ENCODE measurements around the gene TSHZ2.
"Not testable (repeated sequence)": the region's sequence is repeated elsewhere in the genome, so short reads cannot be mapped to it uniquely, and the experiment has no call there.

Gene TSHZ2

DNA sequence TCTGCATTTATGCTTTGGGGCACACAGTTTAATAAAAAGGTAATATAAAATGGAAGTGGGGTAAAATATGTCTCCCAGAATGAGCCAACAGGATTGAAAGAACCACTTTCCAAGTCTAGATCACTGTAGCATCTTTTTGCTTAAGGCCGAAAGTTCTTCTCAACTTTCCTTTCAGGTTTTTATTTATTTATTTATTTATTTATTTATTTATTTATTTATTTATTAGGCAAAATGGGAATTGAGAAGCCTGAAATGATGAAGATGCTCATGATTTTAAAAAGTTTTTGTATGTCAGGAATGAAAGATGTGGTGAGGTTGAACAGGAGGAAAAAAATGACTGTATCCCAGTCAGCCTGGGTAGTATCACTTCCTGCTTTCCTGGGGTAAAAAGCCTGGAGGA lies 24.0 kb downstream of the TSHZ2 start:
- no peak for DNase-seq (ENCODE audit: low read depth in 2 of 2)

DNA sequence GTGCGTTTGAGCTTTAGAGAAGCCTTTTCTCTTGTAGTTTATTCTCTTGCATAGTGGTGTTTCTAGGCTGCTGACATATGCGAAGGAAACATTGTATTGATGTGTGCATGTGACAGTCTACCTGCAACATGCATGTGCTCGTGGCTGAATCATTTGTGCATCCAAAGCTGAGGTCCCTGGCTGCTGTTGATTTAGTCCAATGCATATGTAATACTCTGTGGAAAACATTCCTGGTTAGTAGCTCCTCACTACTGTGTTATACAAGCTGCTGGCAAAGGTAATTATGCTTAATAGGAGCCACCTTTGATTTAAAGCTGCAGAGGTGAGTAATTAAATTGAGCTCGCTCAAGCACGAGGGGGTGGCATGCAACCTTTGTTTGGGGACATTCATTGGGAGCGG lies 24.5 kb downstream of the TSHZ2 start:
- DNase-seq (ENCODE audit: low read depth in 2 of 2), result no peak

DNA sequence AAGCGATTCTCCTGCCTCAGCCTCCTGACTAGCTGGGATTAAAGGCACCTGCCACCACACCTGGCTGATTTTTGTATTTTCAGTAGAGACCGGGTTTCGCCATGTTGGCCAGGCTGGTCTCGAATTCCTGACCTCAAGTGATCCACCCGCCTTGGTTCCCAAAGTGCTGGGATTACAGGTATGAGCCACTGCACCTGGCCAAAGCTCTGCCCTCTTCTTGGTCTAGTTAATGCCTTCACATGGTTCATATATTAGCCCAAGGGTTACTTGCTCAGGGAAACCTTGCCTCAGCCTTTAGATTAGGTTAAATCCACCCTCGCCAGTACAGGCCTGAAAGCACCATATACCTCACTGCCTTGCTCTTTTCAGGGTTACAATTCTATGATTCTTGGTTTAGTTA lies 26.1 kb downstream of the TSHZ2 start:
- DNase-seq (ENCODE audit: low read depth in 2 of 2), result no peak

DNA sequence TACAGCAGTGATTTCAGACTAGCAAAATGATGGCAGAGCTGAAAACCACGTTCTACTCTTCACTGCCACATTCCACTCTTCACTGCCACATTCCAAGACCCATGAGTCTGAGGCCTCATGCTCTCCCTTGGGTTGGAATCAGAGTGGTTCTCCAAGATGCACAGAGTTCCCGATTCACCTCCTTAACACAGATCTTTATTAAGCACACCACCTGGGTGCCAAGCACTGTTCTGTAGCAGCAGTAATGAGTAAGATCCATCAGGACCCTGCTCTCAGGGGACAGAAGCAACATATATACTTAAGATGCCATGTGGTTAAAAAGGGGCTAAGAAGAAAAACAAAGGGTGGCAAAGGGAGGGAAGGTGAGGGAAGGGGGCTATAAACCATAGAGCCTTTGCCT lies 26.9 kb downstream of the TSHZ2 start:
- no peak for DNase-seq (ENCODE audit: low read depth in 2 of 2)

DNA sequence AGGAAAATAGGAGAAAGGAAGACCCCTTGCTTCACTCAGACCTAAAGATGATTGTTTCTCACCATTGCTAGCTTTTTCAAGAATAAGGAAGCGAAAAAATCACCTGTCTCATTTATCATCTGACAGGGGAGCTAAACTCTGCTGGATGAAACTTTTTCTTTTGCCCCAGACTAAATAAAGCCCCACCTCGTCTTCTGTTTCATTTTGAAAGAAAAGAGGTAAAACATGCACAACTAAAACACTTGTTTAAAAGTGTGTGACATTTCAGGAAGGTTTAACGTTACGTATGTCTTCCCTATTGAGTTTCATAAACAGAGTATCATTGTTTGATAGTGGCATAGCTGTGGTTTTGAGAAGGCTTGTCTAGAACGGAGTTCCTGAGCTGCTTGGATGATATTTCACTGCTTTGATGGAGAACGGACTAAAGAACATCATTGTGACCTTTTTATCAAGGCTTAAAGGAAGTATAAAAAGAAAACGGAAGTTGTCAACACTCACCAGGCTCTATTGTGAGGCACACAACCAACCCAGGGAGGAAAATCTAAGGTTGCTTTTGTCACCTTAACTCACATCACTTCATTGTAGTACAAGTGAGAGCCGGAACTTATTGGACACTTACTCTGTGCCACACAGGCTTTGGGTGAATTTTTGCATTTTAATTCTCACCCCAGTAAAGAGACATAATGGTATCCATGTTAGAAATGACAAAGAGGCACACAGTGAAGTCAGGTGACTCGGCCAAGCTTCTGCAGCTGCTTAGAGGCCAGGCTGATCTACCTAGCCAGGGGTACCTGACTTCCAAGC lies 29.5 kb downstream of the TSHZ2 start:
- DNase-seq (ENCODE audit: low read depth in 2 of 2), result no peak

DNA sequence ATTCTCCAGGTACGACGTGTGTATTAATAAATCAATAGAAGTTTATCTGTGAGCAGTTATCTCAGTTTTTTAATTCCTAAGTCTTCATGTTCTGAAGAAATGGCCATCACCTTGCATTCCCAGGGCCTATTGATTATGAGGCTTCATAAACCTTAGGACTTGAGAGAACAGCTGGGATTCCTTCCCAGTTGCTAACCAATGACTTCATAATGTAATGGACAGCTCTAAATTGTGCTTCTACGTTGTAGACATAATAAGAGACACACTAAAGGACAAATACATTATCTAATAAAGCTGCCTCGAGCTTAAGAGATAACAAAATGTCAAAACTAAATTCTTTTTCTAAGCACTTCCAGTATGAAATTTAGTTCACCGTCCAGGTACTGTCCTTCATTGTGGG lies 30.6 kb downstream of the TSHZ2 start:
- DNase-seq (ENCODE audit: low read depth in 2 of 2), result no peak

DNA sequence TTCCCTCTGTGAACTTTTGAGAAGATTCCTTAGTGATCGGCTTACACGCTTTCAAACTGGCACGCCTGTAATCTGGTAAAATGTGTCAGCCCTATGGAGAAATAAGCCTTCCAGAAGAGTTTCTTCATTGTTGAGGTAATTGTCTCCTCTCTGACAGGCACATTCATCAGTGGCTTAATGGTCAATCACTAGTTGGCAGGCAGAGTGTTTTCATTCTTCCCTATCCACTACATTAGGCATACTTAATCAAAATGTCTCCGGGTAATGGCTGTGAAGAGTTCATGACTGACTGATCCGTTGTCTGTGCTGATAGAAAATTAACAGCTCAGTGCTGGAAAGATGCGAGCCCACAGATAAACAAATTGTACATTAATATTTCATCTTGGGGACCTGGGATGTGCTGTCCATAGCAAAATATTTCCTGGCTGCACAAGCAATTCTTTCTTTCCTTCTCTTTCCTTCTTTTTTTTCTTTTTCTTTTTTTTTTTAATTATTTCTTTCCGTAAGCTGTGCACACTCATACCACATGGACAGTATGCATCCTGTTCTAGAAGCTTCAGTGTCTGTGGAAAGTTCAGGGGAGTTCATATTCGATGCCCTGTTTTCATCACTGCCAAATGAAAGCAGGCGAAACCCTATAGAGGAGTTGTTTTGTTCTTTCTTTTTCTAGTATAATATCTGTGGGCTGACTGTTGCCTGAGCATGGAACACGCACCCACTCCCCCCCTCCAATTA lies 31.4 kb downstream of the TSHZ2 start:
- DNase-seq (ENCODE audit: low read depth in 2 of 2), result no peak

DNA sequence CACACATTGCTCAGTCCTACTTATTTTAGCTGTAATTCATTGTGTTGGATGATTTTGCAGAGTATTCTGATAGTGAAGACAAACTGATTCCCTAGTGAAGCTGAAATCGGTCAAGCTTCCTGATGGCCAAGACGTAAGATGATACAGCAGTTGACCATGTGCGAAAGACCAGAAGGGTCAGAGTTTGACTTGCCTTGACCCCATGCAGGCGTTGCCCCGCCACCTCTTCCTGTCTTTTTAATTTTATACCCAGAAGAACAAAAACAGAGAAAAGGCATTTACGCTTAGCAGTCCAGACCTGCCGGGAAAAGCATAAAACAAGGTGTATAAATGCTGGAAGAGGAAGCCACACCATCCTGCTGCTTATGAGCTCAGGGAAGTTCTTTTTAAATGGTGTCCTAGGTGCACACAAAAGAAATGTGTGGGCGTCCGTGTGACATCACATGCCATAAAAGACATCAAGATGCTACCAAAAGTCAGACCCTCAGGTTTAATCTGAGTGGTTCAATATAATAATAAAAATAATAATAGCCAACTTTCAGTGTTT lies 32.2 kb downstream of the TSHZ2 start:
- DNase-seq (ENCODE audit: low read depth in 2 of 2), result no peak

DNA sequence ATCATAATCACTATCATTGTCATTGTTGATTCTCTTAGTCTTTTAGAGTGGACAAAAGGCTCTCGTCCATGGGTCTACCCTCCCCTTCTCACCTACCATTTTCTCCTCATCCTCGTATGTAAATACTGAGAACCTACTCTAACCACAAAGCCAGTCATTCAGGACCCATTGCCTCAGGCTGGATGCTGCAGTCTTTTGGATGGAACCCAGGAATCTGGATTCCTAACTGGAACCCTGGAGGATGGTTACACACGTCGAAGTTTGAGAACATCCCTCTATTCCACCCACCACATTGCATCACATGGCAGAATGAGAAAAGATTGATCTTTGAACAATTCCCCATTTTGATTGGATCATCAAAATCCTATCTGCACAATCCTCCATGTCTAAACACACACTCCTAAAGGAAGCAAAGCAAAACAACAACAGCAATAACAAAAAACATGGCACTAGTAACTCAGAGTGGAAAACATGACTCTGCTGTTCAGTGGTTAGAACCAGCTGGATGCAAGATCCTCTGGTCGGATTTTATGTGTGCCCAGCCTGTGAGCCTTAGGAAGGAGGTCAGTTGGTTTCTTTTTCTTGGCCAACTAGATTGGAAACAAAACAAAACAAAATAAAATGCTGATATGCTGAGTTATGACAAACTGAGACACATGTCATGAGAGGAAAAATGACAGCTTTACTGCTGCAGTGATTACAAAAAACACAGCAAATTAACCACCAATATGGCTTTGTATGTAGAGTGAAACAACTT lies 38.0 kb downstream of the TSHZ2 start:
- DNase-seq (ENCODE audit: low read depth in 2 of 2), result no peak

DNA sequence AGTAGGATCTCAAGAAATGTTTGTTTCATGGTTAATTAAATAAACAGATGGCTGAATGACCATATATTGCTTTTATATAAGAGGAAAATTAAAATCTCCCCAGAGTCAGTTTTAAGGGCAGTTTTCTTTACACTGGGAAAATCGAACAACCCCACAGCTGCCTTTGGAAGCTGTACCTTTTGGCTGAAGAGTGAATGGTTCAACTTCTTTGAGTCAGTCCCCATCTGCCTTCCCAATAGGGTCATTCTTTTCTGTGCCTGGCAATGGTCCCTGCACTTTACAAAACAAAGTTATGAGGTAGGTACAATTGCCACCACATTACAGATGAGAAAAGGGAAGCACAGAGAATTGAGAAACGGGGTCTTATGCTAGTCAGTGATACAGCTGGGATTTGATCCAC lies 39.5 kb downstream of the TSHZ2 start:
- DNase-seq (ENCODE audit: low read depth in 2 of 2), result no peak

DNA sequence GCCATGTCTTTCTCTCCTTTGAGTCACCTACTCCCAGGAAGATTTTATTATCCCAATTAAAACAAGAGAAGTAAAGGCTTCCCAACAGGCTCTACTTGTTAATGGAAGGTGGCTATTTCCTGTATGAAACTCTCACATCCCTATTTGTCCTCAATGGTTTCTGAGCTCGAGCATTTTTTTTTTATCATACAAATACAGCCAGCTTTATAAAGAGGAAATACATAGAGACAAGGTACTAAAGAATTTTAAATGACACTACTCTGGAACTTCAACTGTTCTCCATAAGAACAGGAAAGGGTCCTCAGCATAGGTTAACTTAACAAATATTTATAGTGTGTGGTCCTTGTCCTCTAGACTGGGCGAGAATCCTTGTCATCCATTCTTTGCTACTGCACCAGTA lies 41.0 kb downstream of the TSHZ2 start:
- DNase-seq (ENCODE audit: low read depth in 2 of 2), result no peak

DNA sequence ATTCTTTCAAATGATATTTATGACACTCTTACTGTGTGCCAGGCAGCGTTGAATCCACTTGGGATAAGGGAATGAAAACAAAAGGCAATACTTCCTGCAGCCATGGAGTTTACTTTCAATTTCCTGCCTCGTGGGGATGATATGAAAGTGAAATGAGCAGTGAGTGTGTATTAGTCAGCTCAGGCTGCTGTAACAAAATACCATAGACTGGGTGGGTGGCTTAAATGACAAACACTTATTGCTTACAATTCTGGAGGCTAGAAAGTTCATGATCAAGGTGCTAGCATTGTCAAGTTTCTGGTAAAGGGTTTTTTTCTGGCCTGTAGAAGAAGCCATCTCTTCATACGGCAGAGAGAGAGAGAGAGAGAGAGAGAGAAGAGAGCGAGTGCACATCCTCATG lies 41.7 kb downstream of the TSHZ2 start:
- no peak for DNase-seq (ENCODE audit: low read depth in 2 of 2)

DNA sequence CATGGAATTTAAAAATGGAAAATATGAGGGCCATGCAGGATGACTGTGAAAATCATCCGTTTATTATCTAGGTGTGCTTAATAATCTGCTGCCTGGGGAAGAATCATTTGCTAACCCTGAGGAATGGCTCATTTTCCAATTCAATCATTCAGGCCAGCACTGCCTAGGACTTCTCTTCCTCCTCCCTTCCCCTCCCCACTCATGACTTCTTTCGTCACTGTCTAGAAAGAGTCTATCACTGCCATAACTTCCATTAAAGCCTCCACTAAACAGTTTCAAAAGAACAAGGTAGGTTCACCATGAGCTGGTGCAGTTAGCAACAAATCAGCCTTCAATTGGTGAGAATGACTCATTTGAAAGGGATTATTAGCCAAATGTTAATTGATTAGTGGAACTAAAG lies 43.9 kb downstream of the TSHZ2 start:
- no peak for DNase-seq (ENCODE audit: low read depth in 2 of 2)

DNA sequence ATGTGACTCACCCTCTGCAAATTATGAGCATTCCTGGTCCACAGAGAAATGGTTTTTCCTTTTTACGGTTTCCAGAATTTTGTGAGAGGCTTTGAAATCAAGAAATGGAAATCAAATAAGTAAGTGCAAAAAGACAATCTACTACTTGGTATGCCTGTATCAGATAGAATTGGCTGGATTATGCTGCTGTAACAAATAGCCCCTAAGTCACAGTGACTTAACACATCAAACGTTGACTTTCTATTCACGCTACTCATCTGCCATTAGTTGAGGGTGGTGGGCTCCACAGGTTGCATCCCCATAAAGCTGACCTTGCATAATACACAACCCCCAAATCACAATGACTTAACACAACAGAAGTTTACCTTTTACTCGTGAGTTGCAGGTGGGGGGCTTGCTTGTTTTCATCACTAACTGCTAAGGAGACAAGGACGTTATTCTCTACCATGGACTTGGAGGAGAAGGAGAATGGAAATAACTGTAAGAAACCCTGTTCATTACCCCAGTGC lies 44.4 kb downstream of the TSHZ2 start:
- no peak for DNase-seq (ENCODE audit: low read depth in 2 of 2)

DNA sequence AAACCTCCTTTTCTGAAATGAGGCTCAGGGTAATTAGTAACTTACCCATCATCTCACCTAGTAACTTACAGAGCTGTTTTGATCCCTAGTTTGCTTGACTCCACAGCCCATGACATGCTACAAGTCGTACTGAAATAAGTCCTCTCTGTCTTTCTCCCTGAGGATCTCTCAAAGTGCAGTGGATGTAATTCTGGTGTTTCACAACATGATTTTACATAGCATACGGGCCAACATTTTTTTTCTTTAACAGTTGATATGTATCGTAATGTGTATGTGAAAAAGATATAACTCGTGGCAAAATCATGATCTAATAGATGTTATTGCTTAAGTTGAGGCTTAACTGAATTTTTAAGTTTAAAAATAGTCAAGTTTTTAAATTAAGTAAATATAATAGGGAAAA lies 45.0 kb downstream of the TSHZ2 start:
- DNase-seq (ENCODE audit: low read depth in 2 of 2), result no peak

DNA sequence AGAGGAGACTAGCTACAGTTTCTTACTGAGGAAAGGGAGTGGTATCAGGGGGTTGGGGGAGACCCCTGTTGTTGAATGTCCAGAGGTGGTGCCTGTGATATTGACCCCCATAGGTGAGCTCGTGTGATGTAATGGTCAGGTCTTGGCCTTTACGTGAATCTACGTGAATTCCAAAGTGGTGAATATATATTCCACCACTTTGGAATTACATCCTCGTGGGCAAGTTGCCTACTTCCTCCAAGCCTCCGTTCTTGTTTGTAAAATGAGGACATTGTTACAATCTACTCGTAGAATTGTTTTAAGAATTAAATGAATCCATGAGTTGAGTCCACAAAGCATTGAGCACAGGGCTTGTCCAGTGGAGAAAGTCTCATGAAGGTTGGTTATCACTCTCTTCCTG lies 47.3 kb downstream of the TSHZ2 start:
- DNase-seq (ENCODE audit: low read depth in 2 of 2), result no peak

DNA sequence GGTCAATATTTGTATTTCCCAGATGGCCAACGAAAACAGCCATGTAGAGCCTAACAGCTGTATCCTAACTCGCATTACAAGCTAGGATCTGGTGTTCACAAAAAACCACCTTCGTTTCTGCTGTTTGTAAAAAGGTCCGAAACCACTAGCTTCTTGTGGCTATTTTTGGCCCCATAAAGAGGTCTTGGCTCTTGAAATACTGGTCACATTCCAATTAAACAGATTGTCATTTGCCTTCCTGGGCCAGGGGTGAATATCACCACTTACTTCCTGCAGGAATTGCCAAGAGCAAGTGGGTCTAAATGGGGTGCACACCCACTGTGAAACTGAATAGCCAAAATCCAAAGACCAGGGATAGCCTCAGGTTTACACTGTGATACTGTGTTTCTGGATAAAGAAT lies 48.2 kb downstream of the TSHZ2 start:
- no peak for DNase-seq (ENCODE audit: low read depth in 2 of 2)

DNA sequence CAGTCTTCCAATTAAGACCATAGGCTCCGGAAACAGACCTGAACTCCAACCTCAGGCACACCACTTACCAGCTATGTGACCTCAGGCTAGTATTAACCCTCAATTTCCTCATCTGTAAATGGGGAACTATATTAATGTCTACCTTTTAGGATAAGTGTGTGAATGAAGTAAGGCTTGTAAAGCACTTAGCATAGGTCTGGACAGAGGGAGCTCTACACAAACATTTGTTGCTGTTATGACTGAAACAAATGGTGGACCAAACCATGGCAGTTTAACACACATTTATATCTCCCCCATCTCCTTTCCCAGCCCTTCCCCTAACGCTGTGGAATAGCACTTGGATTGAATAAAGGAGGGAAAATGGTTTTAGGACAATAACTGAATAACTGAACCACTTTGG lies 48.7 kb downstream of the TSHZ2 start:
- no peak for DNase-seq (ENCODE audit: low read depth in 2 of 2)

DNA sequence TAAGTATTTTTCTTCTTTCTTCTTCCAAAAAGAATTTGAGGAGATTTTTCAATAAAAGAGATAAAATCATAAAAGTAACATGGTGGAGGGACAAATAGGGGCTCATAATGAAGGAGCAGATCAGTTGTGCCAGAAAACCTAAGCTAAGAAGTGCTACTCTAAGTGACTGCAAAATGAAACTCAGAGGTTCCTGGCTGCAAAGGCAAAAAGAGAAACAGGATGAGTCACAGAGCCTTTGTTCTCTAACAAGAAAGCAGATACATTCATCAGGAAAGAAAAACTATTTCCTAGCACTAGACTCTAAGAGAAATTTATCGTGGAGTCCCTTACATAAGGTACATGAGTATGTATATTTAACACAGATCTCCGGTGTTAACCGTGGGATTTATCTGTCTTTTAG lies 49.8 kb downstream of the TSHZ2 start:
- DNase-seq (ENCODE audit: low read depth in 2 of 2), result no peak

DNA sequence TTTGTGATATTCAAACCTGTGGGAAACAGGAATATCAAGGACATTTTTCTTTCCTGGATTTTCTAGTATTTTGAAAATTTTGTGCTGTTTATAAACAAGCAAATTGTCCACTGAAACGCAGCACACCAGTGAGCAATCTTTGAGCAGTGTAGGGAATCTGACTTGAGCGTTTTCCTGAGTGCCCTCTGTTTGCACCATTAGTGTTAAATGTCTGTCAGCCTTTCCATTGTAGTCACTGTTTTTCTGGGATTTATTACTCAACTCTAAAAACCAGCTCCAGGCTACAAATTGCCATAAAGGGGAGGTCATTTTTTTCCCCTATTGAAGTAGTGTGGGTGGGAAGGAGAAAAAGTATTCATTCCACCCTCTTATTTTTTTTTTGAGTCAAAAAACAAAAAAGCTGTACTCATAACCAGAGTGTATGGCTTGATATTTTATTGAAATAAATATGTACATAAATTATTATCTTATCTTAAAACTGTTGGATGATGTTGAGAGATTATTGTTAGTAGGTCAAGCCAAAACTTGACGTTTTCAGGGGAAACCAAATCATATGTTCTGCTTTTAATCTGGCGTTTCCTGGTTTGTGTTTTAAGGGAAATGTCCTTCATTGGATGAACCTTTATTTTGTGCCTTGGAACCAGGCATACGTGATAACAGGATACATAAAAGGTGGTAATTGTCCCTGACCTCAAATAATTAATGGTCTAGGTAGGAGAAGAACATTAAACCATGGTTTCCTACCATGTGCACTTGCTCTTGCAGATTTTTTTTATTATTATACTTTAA lies 51.8 kb downstream of the TSHZ2 start:
- DNase-seq (ENCODE audit: low read depth in 2 of 2), result no peak

DNA sequence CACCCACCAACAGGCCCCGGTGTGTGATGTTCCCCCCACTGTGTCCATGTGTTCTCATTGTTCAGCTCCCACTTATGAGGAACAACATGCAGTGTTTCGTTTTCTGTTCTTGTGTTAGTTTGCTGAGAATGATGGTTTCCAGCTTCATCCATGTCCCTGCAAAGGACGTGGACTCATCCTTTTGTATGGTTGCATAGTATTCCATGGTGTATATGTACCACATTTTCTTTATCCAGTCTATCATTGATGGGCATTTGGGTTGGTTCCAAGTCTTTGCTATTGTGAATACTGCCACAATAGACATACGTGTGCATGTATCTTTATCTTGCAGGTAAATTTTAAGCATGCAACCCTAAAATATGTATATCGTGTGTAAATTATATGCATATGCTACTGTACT lies 52.5 kb downstream of the TSHZ2 start:
- DNase-seq (ENCODE audit: low read depth in 2 of 2), result not testable (repeated sequence)

Measured in stimulated activated CD4-positive, alpha-beta T cell treated with anti-CD3 and anti-CD28 coated beads, Interleukin-1b, Interleukin-23, amount 100 ng/mL, for 4 hours (primary cell).